Mesendoderm (in vitro differentiated cells): ENCODE data around the gene ZKSCAN4.

Source experiments
- DNase-seq: peaks from one replicate; pipeline ENCODE4 v3.0.0; 2013
- H2AK5ac ChIP-seq: 2 replicates; pipeline ENCODE4 v1.6.1; 2013; ENCODE audit warnings: low read length, inconsistent platforms
- H2BK120ac ChIP-seq: 2 replicates; pipeline ENCODE4 v1.6.1; 2013; ENCODE audit warnings: low read depth, mild to moderate bottlenecking, low read length, moderate library complexity, mixed read lengths
- H2BK15ac ChIP-seq: replicated peaks from 2 replicates; pipeline ENCODE4 v1.6.1; 2013; ENCODE audit warnings: low read depth, mild to moderate bottlenecking, moderate library complexity
- H2BK5ac ChIP-seq: 2 replicates; pipeline ENCODE4 v1.6.1; 2013; ENCODE audit warnings: low read length, inconsistent platforms
- H3K18ac ChIP-seq: 2 replicates; pipeline ENCODE4 v1.6.1; 2013; ENCODE audit warnings: mild to moderate bottlenecking, low read length, mixed read lengths
- H3K23ac ChIP-seq: one replicate; pipeline ENCODE4 v1.6.1; 2013; ENCODE audit warnings: low read length
- H3K27ac ChIP-seq: 2 replicates; pipeline ENCODE4 v1.5.1; 2013; ENCODE audit warnings: low read depth, mild to moderate bottlenecking, inconsistent platforms, low read length, moderate library complexity
- H3K27me3 ChIP-seq: 2 replicates; pipeline ENCODE4 v1.6.1; 2013; ENCODE audit warnings: low read length, control low read depth, mild to moderate bottlenecking, inconsistent platforms; ENCODE audit not compliant: insufficient read depth, poor library complexity
- H3K36me3 ChIP-seq: 2 replicates; pipeline ENCODE4 v1.6.1; 2013; ENCODE audit warnings: low read length, inconsistent platforms; ENCODE audit not compliant: control insufficient read depth, insufficient read depth
- H3K4ac ChIP-seq: one replicate; pipeline ENCODE4 v1.6.1; 2013; ENCODE audit warnings: low read depth, mild to moderate bottlenecking, low read length, moderate library complexity
- H3K4me1 ChIP-seq: 2 replicates; pipeline ENCODE4 v1.6.1; 2013; ENCODE audit warnings: low read depth, low read length, inconsistent platforms; ENCODE audit not compliant: control insufficient read depth
- H3K4me2 ChIP-seq: 2 replicates; pipeline ENCODE4 v1.6.1; 2013; ENCODE audit warnings: low read length
- H3K4me3 ChIP-seq: 2 replicates; pipeline ENCODE4 v1.5.1; 2013; ENCODE audit warnings: mild to moderate bottlenecking, low read length
- H3K56ac ChIP-seq: one replicate; pipeline ENCODE4 v1.6.1; 2013; ENCODE audit warnings: low read length
- H3K79me1 ChIP-seq: 2 replicates; pipeline ENCODE4 v1.6.1; 2013; ENCODE audit warnings: low read length, inconsistent platforms
- H3K79me2 ChIP-seq: 2 replicates; pipeline ENCODE4 v1.6.1; 2013; ENCODE audit warnings: mild to moderate bottlenecking, low read length; ENCODE audit not compliant: control insufficient read depth, insufficient read depth
- H3K9ac ChIP-seq: 2 replicates; pipeline ENCODE4 v1.6.1; 2013; ENCODE audit warnings: low read length, inconsistent platforms
- H4K5ac ChIP-seq: one replicate; pipeline ENCODE4 v1.6.1; 2013; ENCODE audit warnings: low read length
- H4K8ac ChIP-seq: one replicate; pipeline ENCODE4 v1.6.1; 2013; ENCODE audit warnings: low read depth, mild to moderate bottlenecking, control low read depth, low read length, moderate library complexity
- WGBS: extraction: QIAGEN DNeasy Blood & Tissue Kit; methylation state at CpG from one replicate; pipeline ENCODE4 v1.1.7; 2013; ENCODE audit warnings: low lambda C conversion rate, missing lambda C conversion rate; ENCODE audit not compliant: insufficient coverage; ENCODE audit errors: extremely low coverage; 5-methylcytosine and 5-hydroxymethylcytosine counted together

The ZKSCAN4 gene

GRCh38 chr6:28281288-28282064 lies 29.4 kb upstream of the ZKSCAN4 start, which contains the start of gene PGBD1:
TSS of gene PGBD1 (plus strand) at chr6:28281572. CDS start at chr6:28283814, 2,242 bp downstream.
- Histone ChIP-seq H3K4ac (peak within 1 kb of the TSS; percentile 95), H3K23ac (no peak within 1 kb of the TSS), H3K4me2 (peak within 1 kb of the TSS; percentile 91), H3K36me3 (peaks cover 4% of the 10 kb centered on the region), H3K27me3 (no peaks in the 10 kb centered on the region), H3K4me1 (peaks cover 2% of the 10 kb centered on the region), H3K56ac (peak within 1 kb of the TSS; percentile 97), H3K4me3 (peak within 1 kb of the TSS; percentile 80), H4K8ac (no peak within 1 kb of the TSS), H2BK15ac (no peak within 1 kb of the TSS), H3K79me2 (peaks cover 8% of the 10 kb centered on the region), H3K9ac (peak within 1 kb of the TSS; percentile 90), H3K27ac (no peak within 1 kb of the TSS), H2AK5ac (no peak within 1 kb of the TSS), H4K5ac (no peak within 1 kb of the TSS), H3K79me1 (peaks cover 2% of the 10 kb centered on the region), H2BK120ac (no peak within 1 kb of the TSS), H2BK5ac (no peak within 1 kb of the TSS), H3K18ac (peak within 1 kb of the TSS; percentile 78)
- no CpG with 5 or more reads among the region's 50 CpGs for WGBS
- peak; percentile 87 for DNase-seq

DNA sequence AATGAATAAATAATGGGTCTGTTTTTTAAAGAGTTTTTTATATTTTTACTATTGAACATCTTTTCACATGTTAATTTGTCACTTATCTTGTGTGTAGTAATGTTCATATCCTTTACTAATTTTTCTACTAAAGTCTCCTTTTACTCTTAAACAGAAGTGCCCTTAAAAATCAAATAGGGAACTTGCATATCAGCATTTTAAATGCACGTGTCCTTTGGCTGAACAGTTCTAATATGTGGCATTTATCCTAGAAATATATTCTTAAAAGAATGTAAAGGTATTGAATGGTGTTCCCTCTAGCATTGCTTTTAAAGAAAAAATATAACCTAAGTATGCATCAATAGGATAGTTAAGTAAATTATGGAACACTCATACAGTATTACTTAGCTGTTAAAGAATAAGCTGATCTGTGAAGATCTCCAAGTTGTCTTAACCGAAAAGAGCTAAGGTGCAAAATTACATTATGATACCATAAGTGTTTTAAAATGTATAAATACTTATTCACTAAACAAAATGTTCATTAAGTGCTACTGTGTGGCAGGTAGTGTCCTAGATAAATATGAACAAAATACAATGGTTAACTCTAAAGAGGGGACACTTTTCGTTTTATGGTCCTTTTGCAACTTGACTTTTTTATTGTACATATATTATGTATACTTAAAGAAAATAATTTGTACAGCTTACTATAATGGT lies 28.7 kb upstream of the ZKSCAN4 start:
- Histone ChIP-seq H3K4me2 (peak overlapping the region; percentile 58), H3K9ac (peak overlapping the region; percentile 68), H2BK5ac (no peak overlapping the region), H3K79me1 (peaks cover 2% of the 10 kb centered on the region), H3K79me2 (peaks cover 8% of the 10 kb centered on the region), H3K36me3 (peaks cover 6% of the 10 kb centered on the region), H3K27ac (no peak overlapping the region), H4K5ac (no peak overlapping the region), H3K27me3 (no peaks in the 10 kb centered on the region), H2BK15ac (no peak overlapping the region), H3K4me1 (peaks cover 2% of the 10 kb centered on the region), H3K23ac (no peak overlapping the region), H3K4me3 (no peak overlapping the region), H4K8ac (no peak overlapping the region), H3K18ac (no peak overlapping the region), H3K56ac (peak overlapping the region; percentile 81), H2BK120ac (no peak overlapping the region), H3K4ac (no peak overlapping the region), H2AK5ac (no peak overlapping the region)
- no CpG with 5 or more reads among the region's 3 CpGs for WGBS
- DNase-seq, result no peak

- no CpG with 5 or more reads among the region's 3 CpGs for WGBS
- H3K36me3 ChIP-seq, result peaks cover 2% of the 10 kb centered on the region
- peaks cover 2% of the 10 kb centered on the region for H3K4me1 ChIP-seq
- no peak overlapping the region for H2AK5ac ChIP-seq
- no peak overlapping the region for H2BK5ac ChIP-seq
- H3K4ac ChIP-seq, result no peak overlapping the region
- no peaks in the 10 kb centered on the region for H3K27me3 ChIP-seq
- no peak overlapping the region for H3K4me3 ChIP-seq
- H4K5ac ChIP-seq, result no peak overlapping the region
- no peak overlapping the region for H3K23ac ChIP-seq
- H3K56ac ChIP-seq, result no peak overlapping the region
- H2BK120ac ChIP-seq, result no peak overlapping the region
- H3K27ac ChIP-seq, result no peak overlapping the region
- H4K8ac ChIP-seq, result no peak overlapping the region
- no peak for DNase-seq
- H3K79me1 ChIP-seq, result peaks cover 2% of the 10 kb centered on the region
- no peak overlapping the region for H2BK15ac ChIP-seq
- H3K9ac ChIP-seq, result no peak overlapping the region
- H3K79me2 ChIP-seq, result peaks cover 4% of the 10 kb centered on the region
- no peak overlapping the region for H3K4me2 ChIP-seq
- no peak overlapping the region for H3K18ac ChIP-seq
Observed at GRCh38 chr6:28277746-28278145, 25.7 kb upstream of the ZKSCAN4 start.

DNA sequence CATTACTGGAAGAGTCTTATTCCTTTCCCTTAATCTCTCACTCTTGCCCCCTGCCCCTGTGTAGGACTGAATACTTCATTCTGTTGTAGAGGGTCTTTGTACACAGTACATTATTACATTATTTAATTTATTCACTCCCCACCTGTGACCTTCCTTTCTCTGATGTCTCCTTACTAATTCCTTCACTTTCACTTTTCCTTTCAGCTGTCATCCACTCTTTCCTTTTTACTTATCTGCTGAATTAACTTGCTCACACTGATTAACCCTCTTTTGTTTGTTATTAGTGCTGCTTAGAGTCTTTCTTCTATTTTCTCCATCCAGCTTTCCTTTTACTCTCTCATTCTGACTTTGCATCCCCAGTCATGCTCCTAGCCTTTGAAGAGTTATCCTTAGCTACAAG lies 22.8 kb upstream of the ZKSCAN4 start:
- H3K4ac ChIP-seq, result no peak overlapping the region
- no peak for DNase-seq
- no peak overlapping the region for H3K23ac ChIP-seq
- no peak overlapping the region for H3K27ac ChIP-seq
- no peak overlapping the region for H2BK5ac ChIP-seq
- peaks cover 2% of the 10 kb centered on the region for H3K79me1 ChIP-seq
- H3K4me1 ChIP-seq, result no peaks in the 10 kb centered on the region
- H3K4me3 ChIP-seq, result no peak overlapping the region
- no peak overlapping the region for H3K56ac ChIP-seq
- H3K18ac ChIP-seq, result no peak overlapping the region
- no peak overlapping the region for H4K5ac ChIP-seq
- H3K79me2 ChIP-seq, result no peaks in the 10 kb centered on the region
- no peak overlapping the region for H2BK120ac ChIP-seq
- H3K36me3 ChIP-seq, result peaks cover 4% of the 10 kb centered on the region
- H2AK5ac ChIP-seq, result no peak overlapping the region
- no peaks in the 10 kb centered on the region for H3K27me3 ChIP-seq
- no peak overlapping the region for H4K8ac ChIP-seq
- no peak overlapping the region for H3K9ac ChIP-seq
- no peak overlapping the region for H3K4me2 ChIP-seq
- no peak overlapping the region for H2BK15ac ChIP-seq

- H3K27me3 ChIP-seq, result no peaks in the 10 kb centered on the region
- H3K23ac ChIP-seq, result no peak overlapping the region
- no peak overlapping the region for H3K4me3 ChIP-seq
Observed at GRCh38 chr6:28269492-28269891, 17.4 kb upstream of the ZKSCAN4 start.

More at GRCh38 chr6:28269492-28269891, 17.4 kb upstream of the ZKSCAN4 start:
- no peak overlapping the region for H3K4me2 ChIP-seq
- no peak overlapping the region for H4K5ac ChIP-seq
- no peak overlapping the region for H2BK120ac ChIP-seq
- no peak overlapping the region for H2BK15ac ChIP-seq
- peak; percentile 9 for DNase-seq
- no peak overlapping the region for H2BK5ac ChIP-seq
- H3K56ac ChIP-seq, result no peak overlapping the region
- H3K27ac ChIP-seq, result no peak overlapping the region
- no peak overlapping the region for H4K8ac ChIP-seq
- no peak overlapping the region for H3K9ac ChIP-seq
- peaks cover 6% of the 10 kb centered on the region for H3K79me2 ChIP-seq
- no peak overlapping the region for H2AK5ac ChIP-seq
- H3K79me1 ChIP-seq, result peaks cover 2% of the 10 kb centered on the region
- H3K4ac ChIP-seq, result no peak overlapping the region
- no peak overlapping the region for H3K18ac ChIP-seq
- H3K4me1 ChIP-seq, result no peaks in the 10 kb centered on the region
- H3K36me3 ChIP-seq, result peaks cover 2% of the 10 kb centered on the region
